Smooth muscle cell (in vitro differentiated cells): ENCODE measurements around the gene MRPL23. TPM values are rescaled to one million over a fixed set of nuclear protein-coding genes. Genes with fewer than 3 reads are reported as not detected.

ENCODE experiments used
- DNase-seq: peaks from one replicate; lab custom pipeline; 2025; ENCODE audit not compliant: unreplicated experiment; lab: John Stamatoyannopoulos, UW
- H2AFZ ChIP-seq: fragments of 200-600 bp; sonication (generic); 2 replicates; pipeline ENCODE4 v1.6.0; 2016; ENCODE audit warnings: antibody characterized with exemption, low read depth, mild to moderate bottlenecking
- H3F3A ChIP-seq: fragments of 200-600 bp; sonication (generic); 2 replicates; pipeline ENCODE4 v1.6.0; 2017; ENCODE audit warnings: antibody characterized with exemption, low read depth
- H3K27ac ChIP-seq: fragments of 200-600 bp; sonication (generic); 2 replicates; pipeline ENCODE4 v1.5.1; 2016; ENCODE audit warnings: low read depth, mild to moderate bottlenecking
- H3K27me3 ChIP-seq: fragments of 200-600 bp; sonication (generic); 2 replicates; pipeline ENCODE4 v1.6.1; 2016; ENCODE audit warnings: low read depth, mild to moderate bottlenecking
- H3K36me3 ChIP-seq: fragments of 200-600 bp; sonication (generic); 2 replicates; pipeline ENCODE4 v1.5.1; 2016; ENCODE audit warnings: low read depth
- H3K4me1 ChIP-seq: fragments of 200-600 bp; sonication (generic); 2 replicates; pipeline ENCODE4 v1.5.1; 2016; ENCODE audit warnings: low read depth
- H3K4me2 ChIP-seq: fragments of 200-600 bp; sonication (generic); 2 replicates; pipeline ENCODE4 v1.6.0; 2016; ENCODE audit warnings: mild to moderate bottlenecking
- H3K4me3 ChIP-seq: fragments of 200-600 bp; sonication (generic); 2 replicates; pipeline ENCODE4 v1.5.1; 2016; ENCODE audit warnings: mild to moderate bottlenecking
- H3K79me2 ChIP-seq: fragments of 200-600 bp; sonication (generic); 2 replicates; pipeline ENCODE4 v1.6.0; 2016; ENCODE audit warnings: low read depth, mild to moderate bottlenecking
- H3K9ac ChIP-seq: fragments of 200-600 bp; sonication (generic); 2 replicates; pipeline ENCODE4 v1.6.0; 2016; ENCODE audit warnings: low read depth
- H3K9me3 ChIP-seq: fragments of 200-600 bp; sonication (generic); replicated peaks from 2 replicates; pipeline ENCODE4 v1.5.1; 2016; ENCODE audit warnings: low read depth
- H4K20me1 ChIP-seq: fragments of 200-600 bp; sonication (generic); 2 replicates; pipeline ENCODE4 v1.6.0; 2016; ENCODE audit warnings: low read depth
- WGBS: methylation state at CpG from one replicate; pipeline ENCODE4 v1.1.7; 2016; ENCODE audit warnings: low lambda C conversion rate; 5-methylcytosine and 5-hydroxymethylcytosine counted together
- polyA plus RNA-seq: library from polyadenylated mRNA; unstranded; fragments of >200 nt; fragmentation: Nextera tagmentation; extraction: Ambion mirVana; gene quantifications from 2 replicates; pipeline ENCODE4 v1.2.1, GENCODE V29; 2016
- total RNA-seq: library from RNA; depleted of rRNA; stranded (reverse); fragments of >200 nt; gene quantifications from 2 replicates; pipeline ENCODE4 v1.2.3, GENCODE V29; 2014
- TF ChIP-seq, protein P1 (sequence below): fragments of 200-600 bp; sonication (generic); IDR thresholded peaks from 2 replicates; pipeline ENCODE4 v1.5.1; 2017; ENCODE audit warnings: borderline replicate concordance, mild to moderate bottlenecking, antibody characterized with exemption; ENCODE audit not compliant: insufficient read depth, poor library complexity, severe bottlenecking

MRPL23 gene
- total and polyA plus RNA-seq, 2 experiments from 2014 or later, result 38.8 to 51.6 TPM

DNA sequence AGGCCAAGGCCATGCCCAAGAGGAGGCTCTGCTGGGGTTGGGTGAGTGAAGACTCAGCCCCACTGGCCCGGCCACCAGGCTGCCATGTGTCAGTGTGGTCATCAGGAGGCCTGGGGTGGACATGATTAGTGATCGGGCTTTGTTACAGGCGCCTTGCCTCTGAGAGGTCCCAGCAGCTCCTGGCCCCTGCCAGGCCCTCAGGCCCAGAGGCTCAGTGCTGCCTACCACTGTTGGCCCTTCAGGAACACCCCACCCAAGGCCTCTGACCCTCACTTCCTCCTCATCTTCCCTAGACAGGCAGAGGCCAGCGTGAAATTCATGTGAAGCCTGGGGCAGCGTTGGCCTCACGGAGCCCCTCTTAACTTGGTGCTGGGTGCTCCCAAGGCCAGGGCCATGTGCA lies 2.2 kb downstream of the MRPL23 start:
- TF ChIP-seq, protein P1, sequence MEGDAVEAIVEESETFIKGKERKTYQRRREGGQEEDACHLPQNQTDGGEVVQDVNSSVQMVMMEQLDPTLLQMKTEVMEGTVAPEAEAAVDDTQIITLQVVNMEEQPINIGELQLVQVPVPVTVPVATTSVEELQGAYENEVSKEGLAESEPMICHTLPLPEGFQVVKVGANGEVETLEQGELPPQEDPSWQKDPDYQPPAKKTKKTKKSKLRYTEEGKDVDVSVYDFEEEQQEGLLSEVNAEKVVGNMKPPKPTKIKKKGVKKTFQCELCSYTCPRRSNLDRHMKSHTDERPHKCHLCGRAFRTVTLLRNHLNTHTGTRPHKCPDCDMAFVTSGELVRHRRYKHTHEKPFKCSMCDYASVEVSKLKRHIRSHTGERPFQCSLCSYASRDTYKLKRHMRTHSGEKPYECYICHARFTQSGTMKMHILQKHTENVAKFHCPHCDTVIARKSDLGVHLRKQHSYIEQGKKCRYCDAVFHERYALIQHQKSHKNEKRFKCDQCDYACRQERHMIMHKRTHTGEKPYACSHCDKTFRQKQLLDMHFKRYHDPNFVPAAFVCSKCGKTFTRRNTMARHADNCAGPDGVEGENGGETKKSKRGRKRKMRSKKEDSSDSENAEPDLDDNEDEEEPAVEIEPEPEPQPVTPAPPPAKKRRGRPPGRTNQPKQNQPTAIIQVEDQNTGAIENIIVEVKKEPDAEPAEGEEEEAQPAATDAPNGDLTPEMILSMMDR, result no peak
- H3K27ac ChIP-seq, result no peak overlapping the region
- H3K79me2 ChIP-seq, result no peaks in the 10 kb centered on the region
- no peaks in the 10 kb centered on the region for H3K27me3 ChIP-seq
- no peaks in the 10 kb centered on the region for H3K36me3 ChIP-seq
- H3K9ac ChIP-seq, result no peak overlapping the region
- DNase-seq, result no peak
- no peaks in the 10 kb centered on the region for H3F3A ChIP-seq
- WGBS, result no CpG with 5 or more reads among the region's 6 CpGs
- no peaks in the 10 kb centered on the region for H4K20me1 ChIP-seq
- H3K4me2 ChIP-seq, result no peak overlapping the region
- H3K4me1 ChIP-seq, result no peaks in the 10 kb centered on the region
- no peaks in the 10 kb centered on the region for H3K9me3 ChIP-seq
- H3K4me3 ChIP-seq, result no peak overlapping the region
- no peak overlapping the region for H2AFZ ChIP-seq

DNA sequence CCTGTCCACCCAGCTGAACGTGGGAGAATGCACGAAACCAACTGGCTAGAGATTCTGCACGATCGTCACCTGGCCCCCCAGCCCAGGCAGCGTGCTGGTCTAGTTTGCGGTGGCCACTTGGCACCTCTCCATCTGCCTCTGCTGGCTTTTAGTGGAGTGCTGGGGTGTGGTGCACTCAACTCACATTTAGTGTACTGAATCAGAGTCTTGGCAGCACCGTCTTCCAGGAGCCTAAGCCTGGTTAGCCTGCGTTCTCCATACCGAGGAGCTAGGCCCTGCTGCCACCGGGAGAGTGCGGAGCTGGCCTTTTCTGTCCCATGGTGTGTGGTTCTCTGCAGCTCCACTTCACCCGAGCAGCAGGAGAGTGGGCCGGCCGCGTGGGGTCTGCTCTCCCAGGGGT lies 2.8 kb downstream of the MRPL23 start:
- Histone ChIP-seq H3K27me3 (no peaks in the 10 kb centered on the region), H3K4me3 (no peak overlapping the region), H3K4me1 (no peaks in the 10 kb centered on the region), H2AFZ (no peak overlapping the region), H3K36me3 (no peaks in the 10 kb centered on the region), H3K27ac (no peak overlapping the region), H3K9ac (no peak overlapping the region), H3F3A (no peaks in the 10 kb centered on the region), H3K79me2 (no peaks in the 10 kb centered on the region), H3K9me3 (no peaks in the 10 kb centered on the region), H4K20me1 (no peaks in the 10 kb centered on the region), H3K4me2 (no peak overlapping the region)
- WGBS, result no CpG with 5 or more reads among the region's 15 CpGs
- TF ChIP-seq, protein P1, result no peak
- DNase-seq, result no peak

DNA sequence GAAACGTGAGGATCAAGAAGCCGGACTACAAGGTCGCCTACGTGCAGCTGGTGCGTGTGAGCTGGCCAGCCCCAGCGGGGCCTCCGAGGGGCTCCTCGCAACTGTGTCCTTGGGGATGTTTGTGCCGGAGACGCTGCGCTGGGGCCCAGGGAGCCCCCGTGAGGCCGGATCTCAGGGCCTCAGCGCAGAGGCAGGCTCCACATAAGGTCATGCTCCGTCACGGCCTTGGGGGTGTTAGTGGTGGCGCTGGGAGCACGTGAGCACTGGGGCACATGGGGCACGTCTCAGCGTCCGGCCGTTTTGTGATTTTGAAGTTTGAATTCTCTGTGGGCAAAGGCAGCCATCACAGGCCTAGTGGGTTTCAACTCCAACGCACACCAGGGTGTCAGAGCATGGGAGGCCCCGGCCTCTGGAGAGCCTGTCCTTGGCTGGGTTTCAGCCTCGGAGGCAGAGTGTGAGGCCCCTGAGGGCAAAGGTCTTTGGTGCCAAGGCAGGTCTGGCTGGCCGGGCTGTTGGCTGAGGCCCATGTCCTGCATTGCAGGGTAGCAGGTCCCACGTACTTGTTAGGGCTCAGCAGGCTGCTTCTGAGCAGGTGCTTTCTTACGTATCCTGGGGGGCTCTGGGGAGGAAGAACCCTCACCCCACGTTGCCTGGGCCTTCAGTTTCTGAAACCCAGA lies 5.8 kb downstream of the MRPL23 start:
- TF ChIP-seq, protein P1, result no peak
- Histone ChIP-seq H3K9ac (no peak overlapping the region), H3K4me3 (no peak overlapping the region)

More for the DNA sequence above, 5.8 kb downstream of the MRPL23 start:
- no peaks in the 10 kb centered on the region for H3K36me3 ChIP-seq
- H3K27ac ChIP-seq, result no peak overlapping the region
- no peak overlapping the region for H3K4me2 ChIP-seq
- no peak for DNase-seq
- H3F3A ChIP-seq, result no peaks in the 10 kb centered on the region
- H3K27me3 ChIP-seq, result no peaks in the 10 kb centered on the region
- no peak overlapping the region for H2AFZ ChIP-seq
- H3K4me1 ChIP-seq, result no peaks in the 10 kb centered on the region
- WGBS, result no CpG with 5 or more reads among the region's 29 CpGs
- H3K9me3 ChIP-seq, result no peaks in the 10 kb centered on the region
- no peaks in the 10 kb centered on the region for H3K79me2 ChIP-seq
- H4K20me1 ChIP-seq, result no peaks in the 10 kb centered on the region
